ENCODE data around the gene TAGLN2.

Gene TAGLN2

GRCh38 chr1:159924025-159924790 is 1.1 kb downstream of the TAGLN2 start:
- peak; percentile 38 for ATAC-seq
- DNase-seq, result peak; percentile 79
- H3K27ac Mint-ChIP-seq, result peak overlapping the region; percentile 99
- H3K4me1 Mint-ChIP-seq, result peaks cover 57% of the 10 kb centered on the region
- H3K27me3 Mint-ChIP-seq, result peaks cover 2% of the 10 kb centered on the region
- no peaks in the 10 kb centered on the region for H3K9me3 Mint-ChIP-seq
- H3K4me3 Mint-ChIP-seq, result peak overlapping the region; percentile 98
- H3K36me3 Mint-ChIP-seq (ENCODE audit: low read depth), result peaks cover 41% of the 10 kb centered on the region

GRCh38 chr1:159923203-159924024 is 1.9 kb downstream of the TAGLN2 start:
- peak overlapping the region; percentile 98 for H3K4me3 Mint-ChIP-seq
- DNase-seq (peak; percentile 85), ATAC-seq (peak; percentile 48)
- no peaks in the 10 kb centered on the region for H3K9me3 Mint-ChIP-seq
- peak overlapping the region; percentile 99 for H3K27ac Mint-ChIP-seq
- peaks cover 47% of the 10 kb centered on the region for H3K36me3 Mint-ChIP-seq (ENCODE audit: low read depth)
- peaks cover 64% of the 10 kb centered on the region for H3K4me1 Mint-ChIP-seq
- H3K27me3 Mint-ChIP-seq, result peaks cover 2% of the 10 kb centered on the region

GRCh38 chr1:159922511-159923202 is 2.6 kb downstream of the TAGLN2 start:
- Mint-ChIP-seq H3K4me3 (peak overlapping the region; percentile 98), H3K9me3 (no peaks in the 10 kb centered on the region), H3K27me3 (peaks cover 2% of the 10 kb centered on the region), H3K36me3 (ENCODE audit: low read depth) (peaks cover 55% of the 10 kb centered on the region), H3K4me1 (peaks cover 72% of the 10 kb centered on the region), H3K27ac (peak overlapping the region; percentile 99)
- peak; percentile 16 for DNase-seq
- ATAC-seq, result no peak

GRCh38 chr1:159921700-159922504 is 3.4 kb downstream of the TAGLN2 start:
- peak; percentile 55 for DNase-seq
- Mint-ChIP-seq H3K9me3 (no peaks in the 10 kb centered on the region), H3K27me3 (peaks cover 2% of the 10 kb centered on the region), H3K27ac (peak overlapping the region; percentile 91), H3K4me1 (peaks cover 76% of the 10 kb centered on the region), H3K36me3 (ENCODE audit: low read depth) (peaks cover 61% of the 10 kb centered on the region), H3K4me3 (peak overlapping the region; percentile 98)
- ATAC-seq, result no peak

- Mint-ChIP-seq H3K27me3 (peaks cover 2% of the 10 kb centered on the region), H3K36me3 (ENCODE audit: low read depth) (peaks cover 63% of the 10 kb centered on the region), H3K9me3 (no peaks in the 10 kb centered on the region), H3K4me1 (peaks cover 75% of the 10 kb centered on the region), H3K4me3 (peak overlapping the region; percentile 98), H3K27ac (peak overlapping the region; percentile 91)
- DNase-seq (no peak), ATAC-seq (no peak)
Observed at GRCh38 chr1:159921251-159921650, 4.1 kb downstream of the TAGLN2 start.

- peaks cover 63% of the 10 kb centered on the region for H3K36me3 Mint-ChIP-seq (ENCODE audit: low read depth)
- peaks cover 69% of the 10 kb centered on the region for H3K4me1 Mint-ChIP-seq
- DNase-seq, result no peak
Observed at GRCh38 chr1:159920651-159921050, 4.7 kb downstream of the TAGLN2 start.

GRCh38 chr1:159920202-159920601 is 5.1 kb downstream of the TAGLN2 start:
- no peak for ATAC-seq
- Mint-ChIP-seq H3K9me3 (no peaks in the 10 kb centered on the region), H3K27ac (no peak overlapping the region), H3K36me3 (ENCODE audit: low read depth) (peaks cover 64% of the 10 kb centered on the region), H3K4me1 (peaks cover 64% of the 10 kb centered on the region), H3K4me3 (no peak overlapping the region), H3K27me3 (peaks cover 2% of the 10 kb centered on the region)
- DNase-seq, result no peak

More at GRCh38 chr1:159920651-159921050, 4.7 kb downstream of the TAGLN2 start:
- H3K4me3 Mint-ChIP-seq, result peak overlapping the region; percentile 98
- H3K27me3 Mint-ChIP-seq, result peaks cover 2% of the 10 kb centered on the region
- ATAC-seq, result no peak
- peak overlapping the region; percentile 91 for H3K27ac Mint-ChIP-seq
- H3K9me3 Mint-ChIP-seq, result no peaks in the 10 kb centered on the region

- Mint-ChIP-seq H3K4me1 (peaks cover 64% of the 10 kb centered on the region), H3K27me3 (peaks cover 2% of the 10 kb centered on the region), H3K4me3 (no peak overlapping the region), H3K9me3 (no peaks in the 10 kb centered on the region), H3K36me3 (ENCODE audit: low read depth) (peaks cover 65% of the 10 kb centered on the region), H3K27ac (no peak overlapping the region)
- ATAC-seq, result no peak
- DNase-seq, result no peak
Observed at GRCh38 chr1:159919236-159919865, 6.0 kb downstream of the TAGLN2 start.

GRCh38 chr1:159918352-159919200 is 6.7 kb downstream of the TAGLN2 start:
- H3K4me1 Mint-ChIP-seq, result peaks cover 65% of the 10 kb centered on the region
- DNase-seq, result no peak
- H3K9me3 Mint-ChIP-seq, result no peaks in the 10 kb centered on the region
- ATAC-seq, result no peak
- H3K36me3 Mint-ChIP-seq (ENCODE audit: low read depth), result peaks cover 60% of the 10 kb centered on the region
- H3K4me3 Mint-ChIP-seq, result no peak overlapping the region
- no peaks in the 10 kb centered on the region for H3K27me3 Mint-ChIP-seq
- H3K27ac Mint-ChIP-seq, result peak overlapping the region; percentile 63

- Mint-ChIP-seq H3K27me3 (no peaks in the 10 kb centered on the region), H3K4me1 (peaks cover 63% of the 10 kb centered on the region), H3K9me3 (no peaks in the 10 kb centered on the region), H3K36me3 (ENCODE audit: low read depth) (peaks cover 61% of the 10 kb centered on the region), H3K4me3 (no peak overlapping the region), H3K27ac (peak overlapping the region; percentile 63)
- no peak for DNase-seq
- peak; percentile 33 for ATAC-seq
Observed at GRCh38 chr1:159917533-159918351, 7.6 kb downstream of the TAGLN2 start.

GRCh38 chr1:159916242-159917051 is 8.9 kb downstream of the TAGLN2 start:
- Mint-ChIP-seq H3K27ac (no peak overlapping the region), H3K27me3 (no peaks in the 10 kb centered on the region), H3K9me3 (no peaks in the 10 kb centered on the region), H3K36me3 (ENCODE audit: low read depth) (peaks cover 52% of the 10 kb centered on the region), H3K4me1 (peaks cover 63% of the 10 kb centered on the region), H3K4me3 (no peak overlapping the region)
- DNase-seq (no peak), ATAC-seq (no peak)
